SK-N-MC (cell line): ENCODE results near the gene TECPR1.

Experiments used
- EZH2 ChIP-seq: fragments of 200-600 bp; sonication (generic); IDR thresholded peaks from one replicate; pipeline ENCODE4 v1.6.1; 2017; ENCODE audit warnings: antibody characterized with exemption
- POLR2AphosphoS5 ChIP-seq: IDR thresholded peaks from 2 replicates; pipeline ENCODE4 v1.6.1; 2012; ENCODE audit warnings: mild to moderate bottlenecking, low read depth, low read length, borderline replicate concordance

DNA sequence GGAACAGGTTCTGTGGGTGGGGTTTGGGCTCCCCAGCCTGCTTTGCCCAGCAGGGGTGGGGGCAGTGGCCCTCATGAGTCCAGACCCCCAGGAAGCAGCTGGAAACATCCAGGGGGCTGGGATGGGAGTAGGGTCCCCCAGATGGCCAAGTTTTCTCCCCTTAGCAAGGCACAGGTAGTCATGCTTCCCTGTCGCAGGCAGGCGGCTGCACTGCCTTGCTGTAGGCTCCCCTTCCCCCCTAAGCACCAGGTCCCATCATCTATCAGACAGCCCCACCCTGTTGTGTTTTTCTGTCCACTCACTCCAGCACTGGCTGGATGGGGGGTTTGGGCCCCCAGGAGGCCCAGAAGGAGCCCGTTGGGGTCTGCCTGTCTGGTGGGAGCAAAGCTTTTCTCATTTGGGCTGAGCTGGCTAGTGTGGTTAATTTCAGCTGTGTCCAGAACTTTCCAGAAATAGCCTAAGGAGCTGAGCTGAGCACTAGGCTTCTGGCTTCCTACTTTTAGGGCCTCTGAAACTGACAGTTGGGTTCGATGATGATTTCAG lies 37.4 kb upstream of the TECPR1 start:
- TF ChIP-seq POLR2AphosphoS5 = no peak
- no peak for TF ChIP-seq EZH2
